Coronary artery (tissue), 2 donors: ENCODE measurements around the gene EEF1G.
"Not testable (repeated sequence)": the region's sequence is repeated elsewhere in the genome, so short reads cannot be mapped to it uniquely, and the experiment has no call there.

ENCODE experiments used
- DNase-seq: peaks from one replicate; pipeline ENCODE4 v3.0.0-alpha.2; 2017; ENCODE audit warnings: low spot score
- H3K27ac ChIP-seq, 2 donors: fragments of 200-600 bp; sonication (generic); one replicate each; pipeline ENCODE4 v1.5.1; 2016 to 2019
- H3K4me3 ChIP-seq: fragments of 200-600 bp; sonication (generic); 2 replicates; pipeline ENCODE4 v1.5.1; 2016; ENCODE audit warnings: mild to moderate bottlenecking, moderate library complexity
- CTCF ChIP-seq: fragments of 200-600 bp; sonication (generic); IDR thresholded peaks from one replicate; pipeline ENCODE4 v1.5.1; 2019; ENCODE audit warnings: antibody characterized with exemption

The EEF1G gene

GRCh38 chr11:62573592-62574362 is at the start of gene EEF1G:
Gene EEF1G (minus strand): TSS chr11:62573891. CDS start chr11:62573842, 49 bp downstream.
- peak within 1 kb of the TSS; percentile 80 for H3K4me3 ChIP-seq
- TF ChIP-seq CTCF: no peak

GRCh38 chr11:62622476-62623089 is 48.9 kb upstream of the EEF1G start:
- H3K4me3 ChIP-seq: peak overlapping the region; percentile 78
- TF ChIP-seq CTCF: no peak
- DNase-seq: no peak
- peak overlapping the region; percentile 55 to 90 for H3K27ac ChIP-seq

More at GRCh38 chr11:62573592-62574362, at the start of gene EEF1G:
- H3K27ac ChIP-seq: peak within 1 kb of the TSS; percentile 83 to 91
- peak; percentile 100 for DNase-seq

- DNase-seq: peak; percentile 100
- no peak for TF ChIP-seq CTCF
- Histone ChIP-seq H3K4me3 (peak within 1 kb of the TSS; percentile 78), H3K27ac (peak within 1 kb of the TSS; percentile 55 to 90)
Measured at GRCh38 chr11:62621567-62622470, 48.1 kb upstream of the EEF1G start, which contains the start of gene B3GAT3. Gene B3GAT3 (minus strand): TSS chr11:62621986. CDS start chr11:62621947, 39 bp downstream.

- H3K4me3 ChIP-seq: peak overlapping the region; percentile 78
- DNase-seq: no peak
Measured at GRCh38 chr11:62621027-62621566, 47.4 kb upstream of the EEF1G start.

GRCh38 chr11:62616957-62617356 is 43.3 kb upstream of the EEF1G start:
- H3K4me3 ChIP-seq, H3K27ac ChIP-seq, DNase-seq: not testable (repeated sequence)

More at GRCh38 chr11:62621027-62621566, 47.4 kb upstream of the EEF1G start:
- no peak for TF ChIP-seq CTCF
- H3K27ac ChIP-seq: peak overlapping the region; percentile 55 to 90

GRCh38 chr11:62615521-62615920 is 41.8 kb upstream of the EEF1G start:
- DNase-seq: no peak
- Histone ChIP-seq H3K4me3 (no peak overlapping the region), H3K27ac (no peak overlapping the region)
- TF ChIP-seq CTCF: no peak

- no peak for DNase-seq
- no peak overlapping the region for H3K4me3 ChIP-seq
- peak overlapping the region in 1 of 2 donors; percentile 98 for H3K27ac ChIP-seq
- TF ChIP-seq CTCF: no peak
Measured at GRCh38 chr11:62614275-62614674, 40.6 kb upstream of the EEF1G start.
